ENCODE measurements around the gene AGFG2. TPM values are rescaled to one million over a fixed set of nuclear protein-coding genes. Genes with fewer than 3 reads are reported as not detected.
A peak's percentile ranks its signal among the peaks of the same experiment; 100 is the strongest.

Gene AGFG2
- total RNA-seq, 1 donor from 2014 or later: 112 TPM

DNA sequence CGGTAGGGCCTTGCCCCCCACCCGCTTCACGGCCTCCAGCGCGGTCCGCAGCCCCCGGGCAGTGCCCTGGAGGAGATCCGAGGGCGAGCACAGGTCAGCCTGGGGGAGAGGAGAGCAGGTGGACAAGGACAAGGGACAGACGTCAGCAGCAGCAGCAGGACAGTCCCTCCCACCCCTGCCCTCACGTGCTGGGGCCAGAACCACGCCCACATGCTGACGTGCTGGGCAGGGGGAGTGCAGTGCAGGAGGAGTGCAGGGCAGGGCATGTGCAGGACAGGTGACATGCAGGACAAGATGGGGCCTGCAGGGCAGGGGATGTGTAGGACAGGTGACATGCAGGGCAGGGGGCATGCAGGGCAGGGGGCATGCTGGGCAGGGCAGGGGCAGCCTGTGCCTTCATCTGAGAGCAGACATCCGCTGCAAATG is 36.2 kb downstream of the AGFG2 start:
- H3K36me3 Mint-ChIP-seq (ENCODE audit: low read depth): peaks cover 42% of the 10 kb centered on the region
- peaks cover 2% of the 10 kb centered on the region for H3K4me1 Mint-ChIP-seq
- no peaks in the 10 kb centered on the region for H3K27me3 Mint-ChIP-seq
- intact Hi-C loops (cut with micrococcal nuclease): no loop called here
- H3K4me3 Mint-ChIP-seq: no peak overlapping the region
- H3K27ac Mint-ChIP-seq: no peak overlapping the region
- H3K9me3 Mint-ChIP-seq: no peaks in the 10 kb centered on the region
- no peak for DNase-seq

DNA sequence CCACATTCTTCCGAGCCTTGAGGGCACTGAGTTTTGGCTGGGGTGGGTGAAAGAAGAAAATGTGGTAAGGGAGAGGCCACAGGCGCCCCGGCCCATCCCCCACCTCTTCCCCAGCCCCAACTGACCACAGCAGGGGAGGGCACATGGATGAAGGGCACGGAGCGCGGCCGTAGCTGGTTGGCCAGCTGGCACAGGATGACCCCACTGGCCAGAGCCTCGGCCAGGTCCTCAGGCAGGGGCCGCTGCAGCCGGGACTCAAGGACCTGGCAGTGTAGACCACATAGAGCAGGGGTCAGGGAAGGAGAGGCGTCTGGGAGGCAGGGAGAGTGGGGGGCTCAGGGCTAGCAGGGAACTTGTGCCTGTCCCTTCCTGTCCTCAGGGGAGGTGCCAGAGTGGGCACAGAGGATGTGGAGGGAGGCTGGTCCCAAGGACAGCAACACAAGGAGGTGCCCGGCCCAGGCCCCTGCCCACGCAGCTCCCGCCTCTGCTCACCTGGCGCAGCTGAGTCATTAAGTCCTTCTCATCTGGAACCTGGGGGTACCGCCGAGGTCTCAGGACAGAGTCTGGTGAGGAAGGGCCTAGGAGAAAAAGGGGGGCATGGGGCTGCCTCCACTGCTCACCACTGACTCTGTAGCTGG is 36.9 kb downstream of the AGFG2 start:
- no peak overlapping the region for H3K4me3 Mint-ChIP-seq
- H3K27me3 Mint-ChIP-seq: no peaks in the 10 kb centered on the region
- no peak for DNase-seq
- no peak overlapping the region for H3K27ac Mint-ChIP-seq
- H3K9me3 Mint-ChIP-seq: no peaks in the 10 kb centered on the region
- H3K36me3 Mint-ChIP-seq (ENCODE audit: low read depth): peaks cover 42% of the 10 kb centered on the region
- peaks cover 2% of the 10 kb centered on the region for H3K4me1 Mint-ChIP-seq
- intact Hi-C loops (cut with micrococcal nuclease): no loop called here

DNA sequence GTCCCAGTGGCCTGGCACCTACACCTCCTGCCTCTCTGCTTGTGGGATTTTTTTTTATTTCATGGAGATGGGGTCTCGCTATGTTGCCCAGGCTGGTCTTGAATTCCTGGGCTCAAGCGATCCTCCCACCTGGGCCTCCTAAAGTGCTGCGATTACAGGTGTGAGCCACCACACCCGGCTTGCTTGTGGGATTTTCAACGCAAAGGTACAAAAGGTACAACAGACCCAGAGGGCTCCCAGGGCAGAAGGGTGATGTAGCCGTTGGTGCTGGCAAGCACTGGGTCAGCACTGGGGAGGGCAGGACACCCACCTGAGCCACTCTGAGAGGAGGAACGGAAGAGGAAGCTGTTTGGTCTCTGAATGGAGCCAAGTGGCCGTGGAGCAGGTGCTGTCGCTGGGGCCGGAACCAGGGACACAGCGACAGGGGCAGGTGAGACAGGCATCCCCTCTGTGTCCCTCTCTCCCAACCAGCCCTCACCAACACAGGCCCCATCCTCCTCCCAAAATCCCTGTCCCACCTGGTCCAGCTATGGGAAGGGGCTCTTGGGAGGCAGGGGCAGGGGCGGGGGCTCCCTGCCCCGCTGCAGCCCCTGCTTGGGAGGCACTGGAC is 37.5 kb downstream of the AGFG2 start:
- intact Hi-C loops (cut with micrococcal nuclease): no loop called here
- H3K36me3 Mint-ChIP-seq (ENCODE audit: low read depth): peaks cover 42% of the 10 kb centered on the region
- no peak for DNase-seq
- no peaks in the 10 kb centered on the region for H3K9me3 Mint-ChIP-seq
- H3K27me3 Mint-ChIP-seq: no peaks in the 10 kb centered on the region
- no peak overlapping the region for H3K27ac Mint-ChIP-seq
- peaks cover 2% of the 10 kb centered on the region for H3K4me1 Mint-ChIP-seq
- no peak overlapping the region for H3K4me3 Mint-ChIP-seq

DNA sequence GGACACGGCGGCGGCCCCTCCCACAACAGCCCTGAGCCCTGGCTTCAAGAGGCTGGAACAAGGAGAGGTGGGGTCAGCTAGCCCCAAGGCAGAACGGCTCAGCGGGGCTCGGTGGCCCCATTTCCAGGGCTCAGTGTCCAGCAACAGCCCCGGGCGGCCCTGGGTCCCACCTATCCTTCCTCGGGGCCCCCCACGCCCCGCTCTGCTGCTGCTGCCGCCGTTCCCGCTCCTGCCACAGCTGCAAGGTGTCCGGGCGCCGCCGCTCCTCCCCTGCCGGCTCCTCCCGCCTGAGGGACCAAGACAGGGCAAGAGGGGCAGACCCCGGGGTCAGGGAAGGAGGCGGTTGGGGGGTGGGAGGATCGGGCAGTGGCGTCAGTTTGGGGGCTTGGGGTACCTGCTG is 38.1 kb downstream of the AGFG2 start:
- no peaks in the 10 kb centered on the region for H3K27me3 Mint-ChIP-seq
- H3K4me1 Mint-ChIP-seq: no peaks in the 10 kb centered on the region
- H3K27ac Mint-ChIP-seq: no peak overlapping the region
- intact Hi-C loops (cut with micrococcal nuclease): no loop called here
- H3K9me3 Mint-ChIP-seq: no peaks in the 10 kb centered on the region
- no peak for DNase-seq
- no peak overlapping the region for H3K4me3 Mint-ChIP-seq
- peaks cover 39% of the 10 kb centered on the region for H3K36me3 Mint-ChIP-seq (ENCODE audit: low read depth)

DNA sequence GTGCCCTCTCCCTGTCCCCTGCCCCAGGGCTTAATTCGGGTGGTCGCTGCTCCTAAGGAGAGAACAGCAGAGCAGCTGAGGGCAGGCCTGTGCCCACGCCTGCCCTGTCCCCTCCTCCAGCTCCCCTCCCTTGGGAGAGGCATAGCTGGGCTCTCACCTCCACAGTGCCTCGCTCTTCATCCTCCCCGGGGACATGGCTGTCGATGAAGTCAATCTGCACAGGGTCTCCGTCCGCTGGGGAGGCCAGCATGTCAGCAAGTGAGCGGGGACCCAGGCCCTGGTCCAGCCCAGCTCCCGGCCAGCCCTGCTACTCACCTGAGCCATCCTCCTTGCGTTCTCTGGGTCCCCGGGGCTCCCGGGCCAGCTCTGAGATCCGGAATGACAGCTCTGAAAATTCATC is 38.5 kb downstream of the AGFG2 start:
- no peak for DNase-seq
- H3K4me1 Mint-ChIP-seq: peaks cover under 1% of the 10 kb centered on the region
- no peak overlapping the region for H3K27ac Mint-ChIP-seq
- H3K36me3 Mint-ChIP-seq (ENCODE audit: low read depth): peaks cover 35% of the 10 kb centered on the region
- no peaks in the 10 kb centered on the region for H3K27me3 Mint-ChIP-seq
- H3K9me3 Mint-ChIP-seq: no peaks in the 10 kb centered on the region
- intact Hi-C loops (cut with micrococcal nuclease): no loop called here
- H3K4me3 Mint-ChIP-seq: no peak overlapping the region

DNA sequence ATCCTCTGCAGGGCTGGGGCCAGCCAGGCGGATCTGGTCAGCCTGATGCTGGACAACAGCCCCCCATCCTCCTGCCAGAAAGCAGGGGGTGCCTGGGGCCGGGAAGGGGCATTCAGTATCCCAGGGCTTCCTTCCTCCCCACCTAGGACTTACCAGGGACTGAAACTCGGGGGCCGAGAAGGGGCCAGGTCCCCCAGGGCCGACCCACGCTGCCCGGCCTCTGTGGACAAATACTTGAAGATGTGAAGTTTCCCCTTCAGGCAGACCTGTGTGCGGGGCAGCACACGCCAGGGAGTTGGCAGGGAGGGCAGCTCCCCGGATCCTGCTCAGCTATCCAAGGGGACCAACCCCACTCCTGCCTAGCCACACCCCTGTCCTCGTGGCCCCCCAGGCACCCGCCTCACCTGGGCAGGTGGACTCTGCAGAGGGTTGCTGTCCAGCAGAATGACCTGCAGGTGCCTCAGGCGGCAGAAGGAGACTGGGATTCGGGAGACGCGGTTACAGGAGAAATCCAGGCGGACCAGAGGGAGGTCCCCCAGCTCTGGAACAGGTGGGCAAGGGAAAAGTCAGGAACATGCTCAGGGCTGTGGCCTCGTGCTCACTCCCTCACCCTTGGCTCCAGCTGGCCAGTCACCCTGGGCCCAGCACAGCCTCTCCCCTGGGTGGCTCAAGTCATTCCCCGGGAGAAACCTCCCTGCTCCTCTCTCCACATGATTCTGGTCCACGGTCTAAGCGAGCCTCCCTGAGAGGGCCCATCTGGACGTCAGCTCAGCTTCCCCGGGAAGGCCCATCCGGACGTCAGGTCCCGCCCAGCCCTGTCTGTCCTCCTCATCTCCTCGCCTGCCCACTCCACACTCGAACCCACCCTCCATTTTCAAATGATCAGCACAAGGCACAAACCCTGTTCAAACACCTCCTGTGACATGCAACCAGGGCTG is 39.5 kb downstream of the AGFG2 start:
- no peak for DNase-seq
- H3K36me3 Mint-ChIP-seq (ENCODE audit: low read depth): peaks cover 35% of the 10 kb centered on the region
- H3K27ac Mint-ChIP-seq: no peak overlapping the region
- H3K9me3 Mint-ChIP-seq: no peaks in the 10 kb centered on the region
- peaks cover 8% of the 10 kb centered on the region for H3K4me1 Mint-ChIP-seq
- H3K4me3 Mint-ChIP-seq: no peak overlapping the region
- intact Hi-C loops (cut with micrococcal nuclease): no loop called here
- no peaks in the 10 kb centered on the region for H3K27me3 Mint-ChIP-seq

DNA sequence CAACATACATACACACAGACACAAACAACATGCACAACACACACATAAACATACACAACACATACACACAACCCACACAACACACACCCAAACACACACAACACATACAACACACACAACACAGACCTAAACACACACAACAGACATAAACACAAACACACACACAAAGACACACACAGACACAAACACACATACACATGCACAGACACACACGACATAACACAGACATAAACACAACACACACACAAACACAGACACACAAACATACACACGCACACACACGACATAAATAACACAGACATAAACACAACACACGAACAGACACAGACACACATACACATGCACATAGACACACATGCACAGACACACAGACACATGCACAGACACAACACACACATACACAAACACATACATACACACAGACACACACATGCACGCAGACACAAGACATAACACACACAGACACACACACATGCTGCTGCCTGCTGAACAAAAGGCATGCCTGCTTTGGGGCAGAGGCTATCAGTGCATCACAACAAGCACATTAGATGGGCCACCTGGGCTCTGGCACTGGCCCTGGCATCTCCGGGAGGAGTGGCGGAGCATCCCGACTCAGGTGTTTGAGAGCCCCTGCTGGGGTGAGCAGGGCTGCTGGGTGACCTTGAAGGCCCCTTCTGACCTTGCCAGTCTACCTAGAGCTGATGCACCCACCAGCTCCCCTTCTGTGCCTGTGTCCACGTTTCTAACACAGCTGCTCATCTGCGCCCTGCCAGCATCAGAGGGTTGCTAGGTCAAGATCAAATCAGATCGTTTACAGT is 41.7 kb downstream of the AGFG2 start:
- Mint-ChIP-seq H3K4me1 (peaks cover 25% of the 10 kb centered on the region), H3K9me3 (no peaks in the 10 kb centered on the region), H3K27ac (no peak overlapping the region), H3K36me3 (ENCODE audit: low read depth) (peaks cover 25% of the 10 kb centered on the region), H3K4me3 (no peak overlapping the region), H3K27me3 (no peaks in the 10 kb centered on the region)
- DNase-seq: no peak
- intact Hi-C loops (cut with micrococcal nuclease): loop anchor here (10.0 kb wide), 1 partner anchor 456 kb away; the partner anchor contains the start of gene MBLAC1

DNA sequence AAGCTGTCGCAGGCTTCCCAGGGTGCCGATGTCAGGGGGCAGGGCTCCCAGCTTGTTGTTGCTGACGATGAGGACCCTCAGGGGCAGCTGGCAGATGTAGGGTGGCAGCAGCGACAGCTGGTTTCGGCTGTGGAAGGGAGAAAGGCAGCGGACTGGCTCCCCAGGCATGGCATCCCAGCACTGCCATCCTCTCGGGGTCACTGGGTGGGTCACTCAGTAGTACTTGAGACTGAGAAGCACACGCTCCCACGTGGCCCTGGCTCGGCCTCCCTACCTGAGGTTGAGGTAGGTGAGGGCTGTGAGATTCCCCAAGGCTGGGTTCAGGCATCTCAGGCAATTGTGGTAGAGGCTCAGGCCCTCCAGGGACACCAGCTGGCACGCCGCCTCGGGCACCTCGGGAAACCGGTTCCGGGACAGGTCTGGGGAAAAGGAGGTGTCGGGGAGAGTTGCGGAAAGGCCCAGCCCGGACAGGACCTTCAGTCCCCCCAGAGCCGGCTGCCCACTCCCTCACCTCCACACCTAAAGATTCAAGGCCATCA is 43.1 kb downstream of the AGFG2 start:
- no peaks in the 10 kb centered on the region for H3K9me3 Mint-ChIP-seq
- H3K36me3 Mint-ChIP-seq (ENCODE audit: low read depth): peaks cover 21% of the 10 kb centered on the region
- H3K4me1 Mint-ChIP-seq: peaks cover 28% of the 10 kb centered on the region
- no peak for DNase-seq
- peak overlapping the region; percentile 96 for H3K27ac Mint-ChIP-seq
- no peaks in the 10 kb centered on the region for H3K27me3 Mint-ChIP-seq
- H3K4me3 Mint-ChIP-seq: peak overlapping the region; percentile 91
- intact Hi-C loops (cut with micrococcal nuclease): loop anchor here (2.0 to 10.0 kb wide), 2 partner anchors 13 to 457 kb away; partner anchors contain the start of gene MBLAC1

DNA sequence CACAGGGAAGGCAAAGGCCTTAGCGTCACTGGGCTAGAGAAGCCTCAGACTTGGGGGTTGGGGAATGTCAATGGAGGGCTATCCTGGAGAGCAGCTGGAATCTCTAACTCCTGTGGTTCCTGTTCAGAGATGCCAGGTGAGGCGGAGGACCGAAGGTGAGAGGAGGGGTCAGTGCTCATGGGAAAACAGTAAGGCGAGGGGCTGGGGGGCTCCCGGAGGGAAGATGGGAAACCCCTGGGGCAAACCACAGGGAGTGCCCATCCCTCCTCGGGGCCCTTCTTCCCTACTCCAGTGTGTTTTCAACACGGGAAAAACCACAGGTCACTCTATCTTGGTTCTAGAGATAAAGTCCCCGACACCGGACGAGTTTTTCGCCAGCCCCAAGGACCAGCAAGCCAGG is 43.6 kb downstream of the AGFG2 start:
- H3K4me3 Mint-ChIP-seq: peak overlapping the region; percentile 91

DNA sequence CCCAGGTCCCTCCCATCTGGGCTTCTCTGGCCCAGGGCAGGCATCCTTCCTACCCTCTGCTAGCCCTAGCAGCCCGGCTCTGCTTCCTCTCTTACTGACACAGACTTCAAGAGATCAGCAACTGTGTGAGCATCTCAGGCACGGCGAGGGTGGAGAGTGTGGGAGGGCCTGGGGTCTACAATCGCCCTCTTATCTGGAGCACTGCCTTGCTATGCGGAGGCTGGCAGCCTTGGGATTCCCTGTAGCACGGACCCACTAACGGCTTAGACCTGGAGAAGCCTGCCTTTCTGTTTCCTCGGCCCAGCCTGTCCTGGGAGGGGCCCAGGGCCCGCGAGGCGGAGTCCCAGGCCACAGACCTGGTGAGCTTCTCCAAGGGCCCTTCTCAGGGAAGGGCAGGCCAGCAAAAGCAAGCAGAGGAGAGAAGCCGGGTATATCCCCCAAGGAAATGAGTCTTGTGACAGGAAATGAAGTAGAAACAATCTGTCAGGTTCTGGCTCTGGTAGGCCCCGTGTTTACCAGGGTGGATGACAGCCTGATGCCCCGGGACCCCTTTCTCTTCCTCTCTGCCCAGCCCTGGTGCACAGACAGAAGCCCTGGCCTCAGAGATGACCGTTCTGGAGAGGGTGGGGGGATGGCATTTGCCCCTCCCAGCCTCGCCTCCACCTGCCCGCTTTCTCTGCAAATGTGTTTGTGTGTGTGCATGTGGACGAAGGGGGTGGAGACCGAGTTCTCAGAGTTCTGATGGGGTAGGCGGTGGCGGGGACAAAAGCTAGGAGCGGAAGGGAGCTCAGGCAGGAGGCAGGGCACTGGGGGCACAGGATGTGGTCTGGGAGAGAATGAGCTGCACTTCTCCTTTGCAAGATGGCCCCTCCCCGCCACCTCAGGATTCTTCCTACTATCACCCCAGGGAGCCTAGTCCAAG is 44.4 kb downstream of the AGFG2 start:
- Mint-ChIP-seq H3K36me3 (ENCODE audit: low read depth) (peaks cover 11% of the 10 kb centered on the region), H3K4me1 (peaks cover 30% of the 10 kb centered on the region), H3K4me3 (peak overlapping the region; percentile 91), H3K27me3 (no peaks in the 10 kb centered on the region), H3K27ac (peak overlapping the region; percentile 96), H3K9me3 (no peaks in the 10 kb centered on the region)
- peak; percentile 93 for DNase-seq
- intact Hi-C loops (cut with micrococcal nuclease): loop anchor here (1.0 to 10.0 kb wide), 3 partner anchors 15 to 459 kb away; partner anchors contain the start of genes MBLAC1 and TSC22D4

More for the DNA sequence above, 43.6 kb downstream of the AGFG2 start:
- intact Hi-C loops (cut with micrococcal nuclease): loop anchor here (1.0 to 10.0 kb wide), 3 partner anchors 14 to 458 kb away; partner anchors contain the start of genes MBLAC1 and TSC22D4
- Mint-ChIP-seq H3K9me3 (no peaks in the 10 kb centered on the region), H3K36me3 (ENCODE audit: low read depth) (peaks cover 18% of the 10 kb centered on the region), H3K4me1 (peaks cover 28% of the 10 kb centered on the region), H3K27me3 (no peaks in the 10 kb centered on the region), H3K27ac (peak overlapping the region; percentile 96)
- no peak for DNase-seq

DNA sequence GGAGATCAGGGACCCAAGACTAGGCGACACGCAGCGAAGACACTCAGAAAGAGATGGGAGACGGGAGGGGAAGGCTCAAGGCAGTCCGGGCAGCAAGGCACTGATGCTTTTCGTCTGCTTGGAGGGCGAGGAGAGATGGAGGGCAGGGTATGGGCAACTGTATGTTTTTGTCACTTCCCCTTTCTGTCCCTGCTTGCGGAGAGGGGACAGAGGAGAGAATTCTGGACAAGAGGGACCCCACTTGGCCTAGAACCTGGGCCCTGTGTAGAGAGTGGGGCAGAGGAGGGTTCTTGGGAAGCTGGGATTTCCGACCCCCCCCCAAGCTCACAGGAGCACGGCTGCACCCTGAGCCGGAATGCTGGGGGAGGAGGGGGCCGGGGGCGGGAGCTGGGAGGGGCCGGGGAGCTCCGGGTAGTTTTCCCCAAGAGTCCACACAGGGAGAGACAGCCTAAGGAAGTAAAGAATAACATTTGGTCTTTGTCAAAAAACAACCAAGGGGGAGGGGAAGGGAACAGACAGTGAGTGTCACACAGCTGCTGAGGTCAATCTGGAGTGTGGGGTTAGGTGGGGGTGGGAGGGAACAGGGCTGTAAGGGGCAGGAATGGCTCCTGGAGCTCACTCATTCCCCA is 45.2 kb downstream of the AGFG2 start:
- Mint-ChIP-seq H3K4me1 (peaks cover 30% of the 10 kb centered on the region), H3K36me3 (ENCODE audit: low read depth) (peaks cover 7% of the 10 kb centered on the region), H3K9me3 (no peaks in the 10 kb centered on the region), H3K27ac (peak overlapping the region; percentile 96), H3K27me3 (no peaks in the 10 kb centered on the region), H3K4me3 (peak overlapping the region; percentile 91)
- no peak for DNase-seq
- intact Hi-C loops (cut with micrococcal nuclease): loop anchor here (10.0 kb wide), 1 partner anchor 459 kb away; the partner anchor contains the start of gene MBLAC1

Data from activated CD4-positive, alpha-beta T cell treated with anti-CD3 and anti-CD28 coated beads, Interleukin-2, amount 10 ng/mL, durations not matched to agents 24 days and 14 days (primary cell).